GM18907 (cell line): ENCODE results near the gene ZNF362.
"Not testable (repeated sequence)": the region's sequence is repeated elsewhere in the genome, so short reads cannot be mapped to it uniquely, and the experiment has no call there.

Experiments used
- ATAC-seq: cut with Tn5 transposase; IDR thresholded peaks from one replicate; pipeline ENCODE4 v1.9.1; 2021; ENCODE audit warnings: mild to moderate bottlenecking, moderate library complexity; ENCODE audit not compliant: unreplicated experiment

Gene ZNF362, protein sequence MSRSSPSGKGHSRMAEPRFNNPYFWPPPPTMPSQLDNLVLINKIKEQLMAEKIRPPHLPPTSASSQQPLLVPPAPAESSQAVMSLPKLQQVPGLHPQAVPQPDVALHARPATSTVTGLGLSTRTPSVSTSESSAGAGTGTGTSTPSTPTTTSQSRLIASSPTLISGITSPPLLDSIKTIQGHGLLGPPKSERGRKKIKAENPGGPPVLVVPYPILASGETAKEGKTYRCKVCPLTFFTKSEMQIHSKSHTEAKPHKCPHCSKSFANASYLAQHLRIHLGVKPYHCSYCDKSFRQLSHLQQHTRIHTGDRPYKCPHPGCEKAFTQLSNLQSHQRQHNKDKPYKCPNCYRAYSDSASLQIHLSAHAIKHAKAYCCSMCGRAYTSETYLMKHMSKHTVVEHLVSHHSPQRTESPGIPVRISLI

DNA sequence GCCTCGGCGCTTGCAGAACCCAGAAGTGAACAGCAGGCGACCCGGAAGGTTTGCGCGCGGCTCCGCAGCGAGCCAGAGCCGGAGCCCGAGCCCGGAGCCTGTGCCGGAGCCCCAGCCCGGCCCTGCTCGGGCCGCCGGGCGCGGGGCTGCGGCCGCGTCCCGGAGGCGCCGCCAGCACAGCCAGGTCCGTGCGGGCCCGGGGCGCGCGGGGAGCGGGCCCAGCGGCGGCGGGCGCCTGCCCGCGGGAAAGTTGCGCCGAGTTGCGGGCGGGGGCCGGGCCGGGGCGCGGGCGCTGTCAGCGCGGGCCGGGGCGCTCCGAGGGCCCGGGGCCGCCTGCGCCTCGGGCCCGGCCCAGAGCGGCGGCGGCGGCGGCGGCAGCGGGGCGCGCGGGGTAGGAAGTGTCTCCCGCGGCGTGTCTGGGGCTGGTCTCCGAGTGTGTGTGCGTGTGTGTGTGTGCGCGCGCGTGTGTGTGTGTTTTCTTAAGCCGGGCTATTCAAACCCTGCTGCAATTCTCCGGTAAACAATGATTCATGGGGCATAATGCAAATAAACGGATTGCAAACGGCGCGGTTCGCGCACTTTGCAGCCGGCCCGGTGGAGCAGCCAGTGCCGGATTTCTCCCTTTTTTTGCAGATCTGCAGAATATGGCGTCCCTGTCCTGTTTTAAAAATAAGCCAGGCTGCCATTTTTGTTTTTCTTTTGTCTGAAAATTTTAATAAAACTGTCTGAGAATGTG is at the start of gene ZNF362:
ZNF362 (plus strand) TSS at position 22 of the 736 bp plus-strand sequence. CDS start 14,083 bp downstream, outside the sequence.
- peak; percentile 60 for ATAC-seq

- ATAC-seq, result no peak
Measured at GRCh38 chr1:33211972-33212371, 44.3 kb upstream of the ZNF362 start.

DNA sequence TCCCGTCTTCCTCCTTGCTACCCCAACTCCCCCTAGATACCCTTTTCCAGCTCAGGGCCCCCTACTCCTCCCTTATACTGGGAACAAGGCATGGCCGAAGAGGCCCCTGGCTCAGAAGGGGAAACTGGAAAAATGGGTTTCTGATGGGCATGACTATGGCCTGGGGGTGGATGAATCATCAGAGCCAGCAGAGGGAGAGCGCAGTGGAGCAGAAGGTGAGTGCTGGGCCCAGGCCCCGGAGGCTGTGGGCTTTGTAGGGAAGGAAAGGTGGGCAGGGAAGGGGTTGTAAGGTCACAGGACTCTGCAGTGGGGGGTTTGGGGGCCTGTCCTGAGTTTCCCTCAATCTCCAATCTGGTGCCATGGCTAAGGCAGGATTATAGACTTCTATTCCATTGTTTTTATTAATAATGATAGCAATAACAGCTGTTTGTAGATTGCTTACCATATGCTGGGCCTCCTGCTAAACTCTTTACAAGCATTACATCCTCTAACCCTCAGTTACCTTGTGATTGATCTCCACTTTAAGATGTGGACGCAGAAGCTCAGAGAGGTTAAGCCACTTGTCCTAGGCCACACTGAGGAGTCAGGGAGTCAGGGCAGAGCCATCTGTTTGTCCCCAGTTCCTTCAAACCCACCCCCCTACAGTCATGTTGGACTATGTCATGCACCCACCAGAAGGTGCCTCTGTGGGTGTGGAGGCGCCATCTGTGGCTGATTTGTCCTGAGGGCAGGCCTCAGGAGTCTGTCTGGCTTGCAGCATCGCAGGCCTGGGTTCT is 36.2 kb upstream of the ZNF362 start:
- no peak for ATAC-seq

DNA sequence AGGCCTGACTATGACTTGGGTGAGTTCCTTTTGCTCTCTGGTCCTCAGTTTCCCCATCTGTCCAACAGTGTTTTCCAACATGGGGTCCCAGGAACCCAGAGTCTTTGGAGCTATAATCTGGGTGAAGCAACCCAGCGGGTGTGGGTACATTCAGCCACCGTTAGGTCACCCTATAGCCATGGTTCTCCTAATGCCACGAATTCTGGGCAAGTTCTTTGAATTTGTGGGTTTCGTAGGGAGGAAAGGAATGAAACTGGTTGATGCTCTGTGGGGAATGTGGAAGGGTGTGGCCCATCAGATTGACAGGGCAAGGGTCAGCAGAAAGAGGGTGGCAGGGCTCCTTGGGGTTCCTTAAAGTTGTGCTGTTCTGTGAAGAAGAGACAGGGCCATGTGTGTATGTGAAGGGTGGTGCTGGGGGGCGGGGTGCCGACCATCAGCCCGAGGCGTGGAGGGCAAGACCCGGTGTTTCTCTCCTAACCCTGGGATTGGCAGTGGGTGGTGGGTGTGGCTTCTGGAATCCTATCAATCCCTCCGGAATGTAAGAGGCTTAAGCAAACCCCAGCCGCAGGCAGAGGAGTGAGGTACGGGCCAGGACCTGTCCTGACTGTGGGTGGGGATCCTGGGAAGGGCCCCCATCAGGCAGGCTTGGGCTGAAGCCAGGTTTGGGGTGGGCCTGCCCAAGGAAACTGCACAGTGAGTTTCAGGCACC is 35.5 kb upstream of the ZNF362 start:
- ATAC-seq, result no peak

DNA sequence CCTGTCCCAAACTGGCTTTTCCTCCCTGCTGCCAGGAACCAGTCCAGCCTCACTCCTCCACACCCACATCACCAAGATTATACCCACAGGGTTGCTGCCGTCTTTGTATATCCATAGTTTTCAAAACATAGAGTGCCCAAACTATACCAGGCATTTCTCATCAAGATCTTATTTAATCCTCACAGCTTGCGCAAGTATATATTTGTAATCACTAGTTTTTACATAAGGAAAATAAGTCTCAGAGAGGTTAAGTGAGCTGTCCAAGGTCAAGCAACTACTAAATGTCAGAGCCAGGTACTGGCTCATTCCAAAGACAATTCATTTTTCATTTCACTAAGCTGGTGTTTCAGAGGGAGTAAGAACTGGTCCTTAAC is 34.9 kb upstream of the ZNF362 start:
- ATAC-seq, result no peak

DNA sequence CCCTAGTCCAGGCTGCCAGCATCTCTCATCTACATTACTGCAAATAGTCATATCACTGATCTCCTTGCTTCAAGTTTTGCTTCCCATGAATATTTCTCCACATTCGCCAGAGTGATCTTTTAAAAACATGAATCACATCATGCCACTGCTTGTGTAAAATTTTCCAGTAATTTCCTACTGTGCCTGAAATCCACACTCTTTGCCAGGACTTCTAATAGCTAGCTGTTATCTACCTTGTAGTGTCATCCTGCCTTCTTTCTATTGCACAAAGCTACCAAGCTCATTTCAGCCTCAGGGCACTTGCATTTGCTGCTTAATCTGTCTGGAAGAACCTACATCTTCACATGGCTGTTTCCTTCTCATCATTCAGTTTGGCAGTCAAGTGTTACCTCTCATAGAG is 33.9 kb upstream of the ZNF362 start:
- ATAC-seq, result no peak

DNA sequence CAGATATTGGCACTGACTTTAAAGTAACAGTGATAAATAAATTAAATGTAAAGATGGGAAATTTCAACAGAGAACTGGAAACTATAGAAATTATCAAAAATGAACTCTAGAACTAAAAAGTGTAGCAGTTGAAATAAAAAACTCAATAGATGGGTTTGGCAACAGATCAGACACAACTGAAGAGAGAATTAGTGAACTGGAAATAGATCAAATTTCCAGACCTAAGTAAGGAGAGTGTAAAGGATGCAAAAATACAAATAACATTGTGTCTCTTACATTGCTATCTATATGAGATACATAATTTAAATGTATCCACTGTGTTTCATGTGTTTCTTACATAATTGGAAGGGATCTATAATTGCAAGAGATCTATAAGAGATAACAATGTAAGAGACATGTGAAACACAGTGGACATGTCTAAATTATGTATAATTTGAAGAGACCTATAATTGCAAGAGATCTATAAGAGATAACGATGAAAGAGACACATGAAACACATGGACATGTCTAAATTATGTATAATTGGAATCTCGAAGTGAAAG is 32.1 kb upstream of the ZNF362 start:
- no peak for ATAC-seq

DNA sequence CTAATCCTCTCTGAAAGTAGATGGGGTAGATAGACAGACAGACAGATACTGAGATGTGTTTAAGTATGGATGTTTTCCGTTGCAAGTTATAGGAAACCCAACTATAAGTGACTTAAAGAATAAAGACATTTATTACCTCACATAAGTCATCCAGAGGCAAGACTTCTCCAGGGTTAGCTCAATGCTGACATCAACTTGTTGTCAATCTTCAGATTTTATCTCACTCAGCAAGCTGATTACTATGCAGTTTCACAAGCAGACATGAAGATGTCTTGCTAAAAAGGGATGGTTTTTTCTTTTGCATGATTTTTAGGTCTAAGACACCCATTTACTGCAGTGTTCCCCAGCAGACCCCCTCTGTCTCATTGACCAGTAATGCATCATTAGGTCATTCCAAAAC is 30.7 kb upstream of the ZNF362 start:
- ATAC-seq, result no peak

DNA sequence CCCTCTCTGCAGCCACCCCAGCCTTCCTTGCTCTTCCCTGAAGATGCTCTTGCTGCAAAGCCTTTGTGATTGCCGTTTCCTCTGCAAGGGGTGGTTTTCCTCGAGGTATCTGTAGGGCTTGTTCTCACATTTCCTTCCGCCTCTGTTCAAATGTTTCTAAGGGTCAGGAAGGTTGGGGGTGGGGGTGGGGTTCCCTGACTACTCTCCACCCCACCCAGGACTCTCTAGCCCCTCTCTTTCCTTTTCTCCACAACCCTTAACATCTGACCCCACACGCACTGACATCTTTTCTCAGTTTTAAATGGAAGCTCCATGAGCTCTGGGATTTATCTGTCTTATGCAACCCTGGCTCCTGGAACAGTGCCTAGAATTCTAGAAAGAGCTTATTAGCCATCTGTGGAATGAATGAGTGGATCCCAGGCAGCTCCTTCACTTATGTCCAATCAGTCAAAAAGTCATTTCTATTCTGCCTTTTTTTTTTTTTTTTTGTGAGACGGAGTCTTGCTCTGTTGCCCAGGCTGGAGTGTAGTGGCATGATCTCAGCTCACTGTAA is 27.3 kb upstream of the ZNF362 start:
- no peak for ATAC-seq

GRCh38 chr1:33231166-33231565 is 25.1 kb upstream of the ZNF362 start:
- no peak for ATAC-seq

DNA sequence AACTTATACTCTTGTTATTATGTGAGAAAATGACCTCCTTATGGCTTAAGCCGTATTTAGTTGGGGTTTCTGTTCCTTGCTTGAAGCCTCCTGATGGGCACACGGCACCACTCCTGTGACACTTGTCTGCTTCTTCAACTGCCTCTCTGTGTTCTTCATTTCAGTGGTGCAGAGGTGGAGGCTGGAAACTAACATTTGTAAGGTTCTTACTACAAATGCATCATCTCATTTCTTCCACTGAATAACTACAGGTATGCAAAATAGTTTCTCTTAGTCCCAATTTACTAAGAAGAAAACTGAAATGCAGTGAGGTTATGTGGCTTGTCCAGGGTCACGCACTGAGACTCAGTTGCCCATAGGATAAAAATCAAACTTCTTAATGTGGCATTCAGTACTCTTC is 23.6 kb upstream of the ZNF362 start:
- ATAC-seq, result no peak

DNA sequence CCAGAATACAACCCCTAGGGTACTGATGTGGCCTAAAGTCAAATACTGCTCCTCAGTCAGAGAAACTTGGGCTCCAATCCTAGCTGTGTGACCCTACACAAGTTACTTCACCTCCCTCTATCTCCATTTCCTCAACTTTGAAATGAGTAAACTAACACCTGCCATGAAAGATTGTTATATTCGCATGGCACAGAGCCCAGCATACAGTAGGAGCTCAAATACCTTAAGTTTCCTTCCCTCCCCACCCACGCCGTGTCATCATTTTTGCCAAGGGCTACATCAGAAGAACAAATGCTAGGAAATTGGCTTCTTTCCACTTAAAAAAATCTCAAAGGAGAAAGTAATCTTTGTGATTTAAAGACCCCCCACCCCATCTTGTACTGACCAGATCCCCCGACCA is 22.2 kb upstream of the ZNF362 start:
- ATAC-seq, result no peak

DNA sequence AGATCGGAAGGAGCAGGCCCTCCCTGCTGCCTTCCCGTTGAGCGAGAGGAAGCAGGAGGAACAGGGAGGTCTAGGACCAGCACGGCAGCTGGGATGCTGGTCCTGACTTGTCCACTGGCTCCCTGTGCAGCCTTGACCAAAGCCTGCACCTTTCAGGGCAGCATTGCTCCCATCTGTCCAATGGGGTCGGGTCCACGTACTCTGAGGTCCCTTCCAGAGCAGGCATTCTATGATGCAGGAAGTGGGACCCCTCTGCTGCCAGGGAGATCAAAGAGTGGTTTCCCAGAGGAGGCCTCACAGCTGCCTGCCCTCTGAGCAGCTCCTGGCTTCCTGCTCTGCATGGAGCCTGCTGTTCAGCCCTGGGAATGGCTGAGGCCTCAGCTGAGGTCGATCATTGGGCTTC is 21.7 kb upstream of the ZNF362 start:
- no peak for ATAC-seq

DNA sequence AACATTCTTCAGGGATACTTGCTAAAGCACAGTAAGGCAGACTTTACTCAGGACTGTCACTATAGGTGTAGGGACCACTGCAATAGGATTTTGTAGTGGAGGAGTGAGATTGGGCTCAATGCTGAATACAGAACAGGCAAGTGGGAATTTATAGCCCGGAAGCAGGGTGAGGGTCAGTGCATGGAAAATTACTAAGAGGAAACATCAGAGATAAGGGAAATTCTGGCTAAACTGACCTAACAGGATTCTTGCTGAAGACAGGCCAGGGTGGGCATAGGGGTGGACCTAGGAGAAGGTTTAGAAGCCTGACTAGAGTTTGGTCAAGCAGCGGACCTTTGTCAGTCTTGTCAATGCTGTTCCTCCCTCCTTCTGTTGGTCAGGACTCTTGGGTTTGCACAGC is 20.8 kb upstream of the ZNF362 start:
- no peak for ATAC-seq

DNA sequence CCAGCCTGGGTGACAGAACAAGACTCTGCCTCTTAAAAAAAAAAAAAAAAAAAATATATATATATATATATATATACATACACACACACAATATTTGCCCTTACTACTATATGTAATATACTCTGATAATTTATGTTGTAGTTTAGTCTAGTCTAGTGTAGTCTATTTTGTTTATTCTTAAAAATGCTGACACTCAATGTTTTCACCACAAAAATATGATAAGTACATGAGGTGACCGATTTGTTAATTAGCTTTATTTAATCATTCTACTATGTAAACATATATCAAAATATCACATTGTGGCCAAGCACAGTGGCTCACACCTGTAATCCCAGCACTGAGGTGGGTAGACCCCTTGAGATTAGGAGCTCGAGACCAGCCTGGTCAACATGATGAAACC is 19.8 kb upstream of the ZNF362 start:
- no peak for ATAC-seq

- no peak for ATAC-seq
Measured at GRCh38 chr1:33237579-33237978, 18.7 kb upstream of the ZNF362 start.

- ATAC-seq, result not testable (repeated sequence)
Measured at GRCh38 chr1:33238194-33238724, 18.0 kb upstream of the ZNF362 start.

DNA sequence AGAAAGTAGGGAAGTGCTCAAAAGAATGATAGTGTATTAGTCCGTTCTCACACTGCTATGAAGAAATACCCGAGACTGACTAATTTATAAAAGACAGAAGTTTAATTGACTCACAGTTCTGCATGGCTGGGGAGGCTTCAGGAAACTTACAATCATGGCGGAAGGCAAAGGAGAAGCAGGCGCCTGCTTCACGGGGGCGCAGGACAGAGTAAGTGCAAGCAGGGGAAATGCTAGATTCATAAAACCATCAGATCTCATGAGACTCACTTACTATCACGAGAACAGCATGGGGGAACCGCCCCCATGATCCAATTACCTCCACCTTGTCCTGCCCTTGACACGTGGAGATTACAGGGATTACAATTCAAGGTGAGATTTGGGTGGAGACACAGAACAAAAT is 16.9 kb upstream of the ZNF362 start:
- ATAC-seq, result not testable (repeated sequence)

DNA sequence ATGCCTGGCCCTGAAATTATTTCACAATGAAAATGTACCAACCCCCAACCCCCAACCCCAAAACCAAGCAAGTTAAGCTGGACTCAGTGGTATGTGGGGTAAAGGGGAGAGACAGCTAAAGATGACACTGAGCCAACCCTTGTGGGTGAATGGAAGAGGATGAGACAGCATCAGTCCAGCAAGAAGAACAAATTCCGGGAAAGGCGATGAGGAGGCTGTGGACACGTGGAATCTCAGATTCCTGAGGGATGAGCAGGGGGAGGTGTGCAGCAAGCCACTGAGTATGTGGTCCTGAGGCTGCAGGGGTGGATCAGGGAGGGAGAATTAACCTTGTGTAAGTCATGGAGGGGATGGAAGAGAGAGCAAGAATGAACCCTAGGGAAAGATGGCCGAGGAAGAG is 14.4 kb upstream of the ZNF362 start:
- no peak for ATAC-seq

DNA sequence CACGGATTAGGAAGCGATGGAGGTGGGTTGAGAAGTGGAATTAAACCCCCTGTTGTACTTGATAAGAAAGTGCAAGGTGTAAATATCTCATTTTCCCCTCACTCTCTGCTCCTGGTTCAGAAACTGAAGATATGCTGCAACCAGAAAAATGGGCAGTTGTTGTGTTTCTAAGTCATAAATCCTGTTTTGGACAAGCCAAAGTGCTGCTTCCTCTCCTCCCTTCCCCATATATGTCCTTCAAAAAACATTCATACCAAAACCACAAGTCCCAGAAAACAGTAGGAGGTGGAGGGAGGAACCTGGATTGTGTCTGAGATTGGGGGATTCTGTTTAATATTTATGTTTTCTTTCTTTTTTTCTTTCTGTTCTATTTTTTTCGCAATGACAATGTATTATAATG is 13.6 kb upstream of the ZNF362 start:
- no peak for ATAC-seq
